Spleen (tissue), 7 donors: Measurements from ENCODE around the gene AVPR2.

Experiments used
- POLR2A ChIP-seq, 3 donors: fragments of 450-650 bp; IDR thresholded peaks; one replicate each; pipeline ENCODE4 v1.5.1; 2017; ENCODE audit warnings: antibody characterized with exemption in 3 of 3, mild to moderate bottlenecking in 1 of 3
- TF ChIP-seq, protein P1 (sequence below), 11 experiments: fragments of 200-600 bp in 7 of 11; fragments of 450-650 bp in 4 of 11; sonication (generic) in 4 of 11; IDR thresholded peaks in 8 of 11; conservative IDR thresholded peaks in 3 of 11; 1 replicate in 7 of 11; 2 replicates in 4 of 11; pipeline versions ENCODE4 v1.4.0 to v1.8.0; 2016 to 2021; ENCODE audit warnings: antibody characterized with exemption in 11 of 11, inconsistent platforms in 4 of 11, mild to moderate bottlenecking in 1 of 11
- donor health status: DM: no; HTN: no; CAD: no; lungs with moderate emphysema.
- donor health status: DM: no; HTN: no; CAD: no.
- donor health status: DM: no; HTN: no; CAD: no.

DNA sequence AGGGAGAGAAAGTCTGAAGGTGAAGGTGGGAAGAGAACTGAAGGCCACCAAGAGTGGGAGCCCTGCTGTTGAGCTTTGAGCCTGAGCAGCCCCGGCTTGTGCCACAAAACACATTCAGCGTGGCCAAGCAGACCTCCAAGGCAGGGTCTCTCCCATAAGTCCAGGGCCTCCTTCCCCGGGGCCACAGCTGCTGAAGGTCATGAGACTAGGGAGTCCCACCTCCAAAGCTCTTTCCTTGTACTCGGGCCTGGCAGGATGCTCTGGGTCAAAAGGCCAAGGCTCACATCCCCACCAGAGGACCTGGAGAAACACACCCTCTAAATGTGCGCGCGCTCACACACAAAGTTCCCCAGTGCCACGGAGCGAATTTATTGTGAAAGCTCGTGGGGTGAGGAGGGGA is 25.1 kb downstream of the AVPR2 start:
- TF ChIP-seq, protein P1, sequence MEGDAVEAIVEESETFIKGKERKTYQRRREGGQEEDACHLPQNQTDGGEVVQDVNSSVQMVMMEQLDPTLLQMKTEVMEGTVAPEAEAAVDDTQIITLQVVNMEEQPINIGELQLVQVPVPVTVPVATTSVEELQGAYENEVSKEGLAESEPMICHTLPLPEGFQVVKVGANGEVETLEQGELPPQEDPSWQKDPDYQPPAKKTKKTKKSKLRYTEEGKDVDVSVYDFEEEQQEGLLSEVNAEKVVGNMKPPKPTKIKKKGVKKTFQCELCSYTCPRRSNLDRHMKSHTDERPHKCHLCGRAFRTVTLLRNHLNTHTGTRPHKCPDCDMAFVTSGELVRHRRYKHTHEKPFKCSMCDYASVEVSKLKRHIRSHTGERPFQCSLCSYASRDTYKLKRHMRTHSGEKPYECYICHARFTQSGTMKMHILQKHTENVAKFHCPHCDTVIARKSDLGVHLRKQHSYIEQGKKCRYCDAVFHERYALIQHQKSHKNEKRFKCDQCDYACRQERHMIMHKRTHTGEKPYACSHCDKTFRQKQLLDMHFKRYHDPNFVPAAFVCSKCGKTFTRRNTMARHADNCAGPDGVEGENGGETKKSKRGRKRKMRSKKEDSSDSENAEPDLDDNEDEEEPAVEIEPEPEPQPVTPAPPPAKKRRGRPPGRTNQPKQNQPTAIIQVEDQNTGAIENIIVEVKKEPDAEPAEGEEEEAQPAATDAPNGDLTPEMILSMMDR (IDR thresholded peaks at IDR 0.05 in 8 of 11, conservative IDR thresholded peaks at IDR 0.05 in 3 of 11), result no peak
- no peak for TF ChIP-seq POLR2A (IDR thresholded peaks at IDR 0.05)
